Liver (tissue), 9 donors: ENCODE data around the gene SRPRB. TPM values are rescaled to one million over a fixed set of nuclear protein-coding genes. Genes with fewer than 3 reads are reported as not detected.

Experiments used
- DNase-seq: peaks from one replicate; pipeline ENCODE4 v3.0.0-alpha.2; 2017; ENCODE audit warnings: low spot score
- H3K27ac ChIP-seq, 2 donors: one replicate each; pipeline ENCODE4 v1.7.0; 2013; ENCODE audit warnings: inconsistent platforms in 2 of 2, low read length in 2 of 2, control low read depth in 1 of 2, low read depth in 1 of 2, mild to moderate bottlenecking in 1 of 2
- H3K27me3 ChIP-seq, 4 donors: one replicate each; pipeline versions ENCODE4 v1.6.1 to v1.7.0; 2013; ENCODE audit warnings: low read length in 3 of 4, inconsistent platforms in 1 of 4, mild to moderate bottlenecking in 1 of 4, moderate library complexity in 1 of 4; ENCODE audit not compliant: control insufficient read depth in 4 of 4, insufficient read depth in 4 of 4
- H3K36me3 ChIP-seq, 4 donors: one replicate each; pipeline versions ENCODE4 v1.6.1 to v1.7.0; 2013; ENCODE audit warnings: low read length in 3 of 4, mild to moderate bottlenecking in 3 of 4, low read depth in 1 of 4, moderate library complexity in 1 of 4; ENCODE audit not compliant: control insufficient read depth in 4 of 4, insufficient read depth in 3 of 4
- H3K4me1 ChIP-seq, 4 donors: one replicate each; pipeline versions ENCODE4 v1.6.1 to v1.7.0; 2013; ENCODE audit warnings: low read length in 3 of 4, mild to moderate bottlenecking in 3 of 4, moderate library complexity in 1 of 4; ENCODE audit not compliant: control insufficient read depth in 4 of 4, insufficient read depth in 4 of 4
- H3K4me3 ChIP-seq, 3 donors: one replicate each; pipeline versions ENCODE4 v1.6.1 to v1.7.0; 2013; ENCODE audit warnings: low read length in 3 of 3, control low read depth in 1 of 3, low read depth in 1 of 3, mild to moderate bottlenecking in 1 of 3
- H3K9ac ChIP-seq, 2 donors: one replicate each; pipeline ENCODE4 v1.7.0; 2013; ENCODE audit warnings: low read length in 2 of 2, mild to moderate bottlenecking in 2 of 2, moderate library complexity in 2 of 2, control low read depth in 1 of 2, low read depth in 1 of 2
- H3K9me3 ChIP-seq, 4 donors: one replicate each; pipeline versions ENCODE4 v1.6.1 to v1.7.0; 2013; ENCODE audit warnings: low read length in 3 of 4; ENCODE audit not compliant: control insufficient read depth in 4 of 4
- EGR1 ChIP-seq, 2 donors: IDR thresholded peaks; 2 replicates each; pipeline ENCODE4 v1.6.1; 2016 to 2018; ENCODE audit warnings: antibody characterized with exemption in 2 of 2, low read depth in 2 of 2
- FOXA1 ChIP-seq: IDR thresholded peaks from 2 replicates; pipeline ENCODE4 v1.6.1; 2016; ENCODE audit warnings: antibody characterized with exemption
- FOXA2 ChIP-seq: IDR thresholded peaks from 2 replicates; pipeline ENCODE4 v1.6.1; 2016; ENCODE audit warnings: antibody characterized with exemption
- GABPA ChIP-seq, 2 donors: IDR thresholded peaks in 1 of 2; conservative IDR thresholded peaks in 1 of 2; 2 replicates each; pipeline ENCODE4 v1.6.1; 2016; ENCODE audit warnings: antibody characterized with exemption in 2 of 2, mild to moderate bottlenecking in 1 of 2, moderate library complexity in 1 of 2
- HNF4A ChIP-seq, 2 donors: conservative IDR thresholded peaks; 2 replicates each; pipeline ENCODE4 v1.6.1; 2016; ENCODE audit warnings: antibody characterized with exemption in 2 of 2, mild to moderate bottlenecking in 2 of 2
- HNF4G ChIP-seq: IDR thresholded peaks from 2 replicates; pipeline ENCODE4 v1.6.1; 2016; ENCODE audit warnings: antibody characterized with exemption
- JUND ChIP-seq, 2 donors: IDR thresholded peaks; 2 replicates each; pipeline ENCODE4 v1.6.1; 2016; ENCODE audit warnings: antibody characterized with exemption in 2 of 2
- NR2F2 ChIP-seq: IDR thresholded peaks from 2 replicates; pipeline ENCODE4 v1.6.1; 2016; ENCODE audit warnings: antibody characterized with exemption
- RAD21 ChIP-seq, 2 donors: IDR thresholded peaks; 2 replicates each; pipeline ENCODE4 v1.6.1; 2016; ENCODE audit warnings: antibody characterized with exemption in 2 of 2, mild to moderate bottlenecking in 2 of 2
- RXRA ChIP-seq, 2 donors: IDR thresholded peaks; 2 replicates each; pipeline ENCODE4 v1.6.1; 2017 to 2018; ENCODE audit warnings: antibody characterized with exemption in 2 of 2, mild to moderate bottlenecking in 1 of 2
- SP1 ChIP-seq: IDR thresholded peaks from 2 replicates; pipeline ENCODE4 v1.6.1; 2018; ENCODE audit warnings: antibody characterized with exemption, mild to moderate bottlenecking
- TAF1 ChIP-seq: conservative IDR thresholded peaks from 2 replicates; pipeline ENCODE4 v1.6.1; 2016; ENCODE audit warnings: antibody characterized with exemption, mild to moderate bottlenecking
- YY1 ChIP-seq: IDR thresholded peaks from 2 replicates; pipeline ENCODE4 v1.6.1; 2016; ENCODE audit warnings: antibody characterized with exemption, mild to moderate bottlenecking
- WGBS: extraction: QIAGEN DNeasy Blood & Tissue Kit; methylation state at CpG from one replicate; pipeline ENCODE4 v1.1.7; 2013; 5-methylcytosine and 5-hydroxymethylcytosine counted together
- polyA plus RNA-seq, 2 donors: library from polyadenylated mRNA; stranded (reverse) in 1 of 2; unstranded in 1 of 2; fragments of 200-250 nt in 1 of 2; fragments of >200 nt in 1 of 2; fragmentation: Nextera tagmentation in 1 of 2; extraction: Ambion mirVana in 1 of 2; gene quantifications; one replicate each; pipeline versions ENCODE4 v1.2.1 to v1.2.3, GENCODE V29; 2013 to 2015
- total RNA-seq, 2 donors: library from RNA; depleted of rRNA; stranded (reverse); fragments of >200 nt; gene quantifications; one replicate each; pipeline ENCODE4 v1.2.3, GENCODE V29; 2014
- TF ChIP-seq, protein P1 (sequence below): IDR thresholded peaks from 2 replicates; pipeline ENCODE4 v1.6.1; 2016; ENCODE audit warnings: antibody characterized with exemption
- TF ChIP-seq, protein P2 (sequence below): IDR thresholded peaks from 2 replicates; pipeline ENCODE4 v1.6.1; 2016; ENCODE audit warnings: antibody characterized with exemption
- TF ChIP-seq, protein P3 (sequence below): IDR thresholded peaks from 2 replicates; pipeline ENCODE4 v1.6.1; 2016; ENCODE audit warnings: antibody characterized with exemption
- TF ChIP-seq, protein P4 (sequence below): fragments of 150-350 bp; IDR thresholded peaks from 2 replicates; pipeline ENCODE4 v1.5.1; 2017; ENCODE audit warnings: improper control_type of control experiment, low read depth, low read length; ENCODE audit not compliant: missing input control
- TF ChIP-seq, protein P5 (sequence below): IDR thresholded peaks from 2 replicates; pipeline ENCODE4 v1.6.1; 2016; ENCODE audit warnings: antibody characterized with exemption, mild to moderate bottlenecking
- donor health status: healthy.
- donor health status: healthy.
- donor health status: healthy.
- donor health status: healthy.
- donor health status: healthy.

The SRPRB gene
- total and polyA plus RNA-seq, 4 donors, result 34.7 to 97.6 (median 76.9) TPM

DNA sequence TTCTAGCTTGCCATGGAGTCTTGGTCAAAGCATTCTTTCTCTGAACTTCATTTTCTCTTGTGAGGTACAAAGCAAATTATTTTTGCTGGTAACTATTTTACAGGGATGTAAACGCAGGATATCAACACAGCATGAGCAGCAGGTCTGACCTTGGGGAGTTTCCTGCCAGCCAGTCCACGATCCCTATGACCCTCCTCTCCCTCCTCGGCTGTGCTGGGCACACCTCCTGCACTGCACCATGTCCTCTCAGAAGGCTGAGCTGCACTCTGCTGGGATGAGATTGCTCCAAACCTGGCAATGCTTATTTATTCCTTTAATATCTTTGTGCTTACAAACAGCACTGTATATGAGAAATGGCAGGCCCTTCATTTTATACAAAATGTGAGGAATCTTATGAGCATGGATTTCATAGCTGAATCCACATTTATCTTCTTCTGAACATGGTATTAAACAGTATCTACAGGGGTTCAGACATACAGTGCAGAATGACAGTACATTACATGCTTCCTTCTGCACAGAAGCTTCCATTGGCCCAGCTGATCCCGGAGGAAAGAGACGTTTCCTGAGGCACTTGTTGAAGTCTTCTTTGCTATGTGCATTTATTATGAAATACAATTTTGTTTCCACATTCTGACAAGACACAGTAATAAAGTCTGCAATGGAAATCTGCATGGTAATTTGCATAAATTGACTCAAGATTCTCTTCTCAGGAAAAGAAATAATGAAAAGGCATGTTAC lies 48.8 kb downstream of the SRPRB start:
- no peak for TF ChIP-seq FOXA1
- TF ChIP-seq NR2F2, result no peak
- TF ChIP-seq, protein P1, sequence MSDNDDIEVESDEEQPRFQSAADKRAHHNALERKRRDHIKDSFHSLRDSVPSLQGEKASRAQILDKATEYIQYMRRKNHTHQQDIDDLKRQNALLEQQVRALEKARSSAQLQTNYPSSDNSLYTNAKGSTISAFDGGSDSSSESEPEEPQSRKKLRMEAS, result no peak
- no peak for TF ChIP-seq RAD21 (IDR thresholded peaks at IDR 0.05)
- TF ChIP-seq, protein P2, sequence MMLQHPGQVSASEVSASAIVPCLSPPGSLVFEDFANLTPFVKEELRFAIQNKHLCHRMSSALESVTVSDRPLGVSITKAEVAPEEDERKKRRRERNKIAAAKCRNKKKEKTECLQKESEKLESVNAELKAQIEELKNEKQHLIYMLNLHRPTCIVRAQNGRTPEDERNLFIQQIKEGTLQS, result no peak
- TF ChIP-seq GABPA (IDR thresholded peaks at IDR 0.05 in 1 of 2, conservative IDR thresholded peaks at IDR 0.05 in 1 of 2), result no peak
- TF ChIP-seq, protein P3, sequence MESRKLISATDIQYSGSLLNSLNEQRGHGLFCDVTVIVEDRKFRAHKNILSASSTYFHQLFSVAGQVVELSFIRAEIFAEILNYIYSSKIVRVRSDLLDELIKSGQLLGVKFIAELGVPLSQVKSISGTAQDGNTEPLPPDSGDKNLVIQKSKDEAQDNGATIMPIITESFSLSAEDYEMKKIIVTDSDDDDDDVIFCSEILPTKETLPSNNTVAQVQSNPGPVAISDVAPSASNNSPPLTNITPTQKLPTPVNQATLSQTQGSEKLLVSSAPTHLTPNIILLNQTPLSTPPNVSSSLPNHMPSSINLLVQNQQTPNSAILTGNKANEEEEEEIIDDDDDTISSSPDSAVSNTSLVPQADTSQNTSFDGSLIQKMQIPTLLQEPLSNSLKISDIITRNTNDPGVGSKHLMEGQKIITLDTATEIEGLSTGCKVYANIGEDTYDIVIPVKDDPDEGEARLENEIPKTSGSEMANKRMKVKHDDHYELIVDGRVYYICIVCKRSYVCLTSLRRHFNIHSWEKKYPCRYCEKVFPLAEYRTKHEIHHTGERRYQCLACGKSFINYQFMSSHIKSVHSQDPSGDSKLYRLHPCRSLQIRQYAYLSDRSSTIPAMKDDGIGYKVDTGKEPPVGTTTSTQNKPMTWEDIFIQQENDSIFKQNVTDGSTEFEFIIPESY, result no peak
- TF ChIP-seq HNF4G, result no peak
- TF ChIP-seq YY1, result no peak
- no peak for TF ChIP-seq FOXA2
- no peak for TF ChIP-seq JUND (IDR thresholded peaks at IDR 0.05)
- TF ChIP-seq HNF4A (conservative IDR thresholded peaks at IDR 0.05), result no peak
- TF ChIP-seq, protein P4, sequence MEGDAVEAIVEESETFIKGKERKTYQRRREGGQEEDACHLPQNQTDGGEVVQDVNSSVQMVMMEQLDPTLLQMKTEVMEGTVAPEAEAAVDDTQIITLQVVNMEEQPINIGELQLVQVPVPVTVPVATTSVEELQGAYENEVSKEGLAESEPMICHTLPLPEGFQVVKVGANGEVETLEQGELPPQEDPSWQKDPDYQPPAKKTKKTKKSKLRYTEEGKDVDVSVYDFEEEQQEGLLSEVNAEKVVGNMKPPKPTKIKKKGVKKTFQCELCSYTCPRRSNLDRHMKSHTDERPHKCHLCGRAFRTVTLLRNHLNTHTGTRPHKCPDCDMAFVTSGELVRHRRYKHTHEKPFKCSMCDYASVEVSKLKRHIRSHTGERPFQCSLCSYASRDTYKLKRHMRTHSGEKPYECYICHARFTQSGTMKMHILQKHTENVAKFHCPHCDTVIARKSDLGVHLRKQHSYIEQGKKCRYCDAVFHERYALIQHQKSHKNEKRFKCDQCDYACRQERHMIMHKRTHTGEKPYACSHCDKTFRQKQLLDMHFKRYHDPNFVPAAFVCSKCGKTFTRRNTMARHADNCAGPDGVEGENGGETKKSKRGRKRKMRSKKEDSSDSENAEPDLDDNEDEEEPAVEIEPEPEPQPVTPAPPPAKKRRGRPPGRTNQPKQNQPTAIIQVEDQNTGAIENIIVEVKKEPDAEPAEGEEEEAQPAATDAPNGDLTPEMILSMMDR, result no peak
- no peak for TF ChIP-seq TAF1
- no peak for TF ChIP-seq RXRA (IDR thresholded peaks at IDR 0.05)
- TF ChIP-seq SP1, result no peak
- Histone ChIP-seq H3K4me3 (no peak overlapping the region), H3K4me1 (no peaks in the 10 kb centered on the region), H3K9ac (no peak overlapping the region), H3K27me3 (no peaks in the 10 kb centered on the region), H3K9me3 (no peaks in the 10 kb centered on the region), H3K36me3 (no peaks in the 10 kb centered on the region), H3K27ac (no peak overlapping the region)
- 73% methylated on average over 5 of the region's 5 CpGs for WGBS
- no peak for DNase-seq

DNA sequence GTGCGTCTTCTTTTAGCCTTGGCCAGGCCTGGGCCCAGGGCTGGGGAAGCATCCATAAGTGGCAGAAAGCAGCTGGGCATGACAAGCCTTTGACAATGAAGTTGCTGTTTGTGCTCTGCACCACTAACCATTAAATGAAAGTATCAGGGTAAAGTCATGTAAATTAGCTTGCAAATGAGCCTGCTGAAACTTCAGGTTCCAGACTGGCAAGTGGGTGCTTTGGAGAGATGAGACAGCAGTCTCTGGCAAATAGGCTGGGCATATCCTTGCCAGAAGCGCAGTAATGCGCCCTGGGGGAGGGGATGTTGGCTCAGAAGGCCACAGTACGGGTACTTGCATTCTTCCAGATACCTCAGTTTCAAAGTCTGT lies 49.4 kb downstream of the SRPRB start:
- Histone ChIP-seq H3K36me3 (no peaks in the 10 kb centered on the region), H3K4me1 (no peaks in the 10 kb centered on the region), H3K4me3 (no peak overlapping the region), H3K27ac (no peak overlapping the region), H3K27me3 (no peaks in the 10 kb centered on the region), H3K9ac (no peak overlapping the region), H3K9me3 (no peaks in the 10 kb centered on the region)
- no peak for DNase-seq
- WGBS, result 95% methylated on average over 4 of the region's 4 CpGs
- no peak for TF ChIP-seq YY1
- TF ChIP-seq GABPA (IDR thresholded peaks at IDR 0.05 in 1 of 2, conservative IDR thresholded peaks at IDR 0.05 in 1 of 2), result no peak
- TF ChIP-seq, protein P1, result no peak
- TF ChIP-seq FOXA1, result no peak
- no peak for TF ChIP-seq NR2F2
- TF ChIP-seq RXRA (IDR thresholded peaks at IDR 0.05), result no peak
- TF ChIP-seq FOXA2, result no peak
- TF ChIP-seq, protein P5, sequence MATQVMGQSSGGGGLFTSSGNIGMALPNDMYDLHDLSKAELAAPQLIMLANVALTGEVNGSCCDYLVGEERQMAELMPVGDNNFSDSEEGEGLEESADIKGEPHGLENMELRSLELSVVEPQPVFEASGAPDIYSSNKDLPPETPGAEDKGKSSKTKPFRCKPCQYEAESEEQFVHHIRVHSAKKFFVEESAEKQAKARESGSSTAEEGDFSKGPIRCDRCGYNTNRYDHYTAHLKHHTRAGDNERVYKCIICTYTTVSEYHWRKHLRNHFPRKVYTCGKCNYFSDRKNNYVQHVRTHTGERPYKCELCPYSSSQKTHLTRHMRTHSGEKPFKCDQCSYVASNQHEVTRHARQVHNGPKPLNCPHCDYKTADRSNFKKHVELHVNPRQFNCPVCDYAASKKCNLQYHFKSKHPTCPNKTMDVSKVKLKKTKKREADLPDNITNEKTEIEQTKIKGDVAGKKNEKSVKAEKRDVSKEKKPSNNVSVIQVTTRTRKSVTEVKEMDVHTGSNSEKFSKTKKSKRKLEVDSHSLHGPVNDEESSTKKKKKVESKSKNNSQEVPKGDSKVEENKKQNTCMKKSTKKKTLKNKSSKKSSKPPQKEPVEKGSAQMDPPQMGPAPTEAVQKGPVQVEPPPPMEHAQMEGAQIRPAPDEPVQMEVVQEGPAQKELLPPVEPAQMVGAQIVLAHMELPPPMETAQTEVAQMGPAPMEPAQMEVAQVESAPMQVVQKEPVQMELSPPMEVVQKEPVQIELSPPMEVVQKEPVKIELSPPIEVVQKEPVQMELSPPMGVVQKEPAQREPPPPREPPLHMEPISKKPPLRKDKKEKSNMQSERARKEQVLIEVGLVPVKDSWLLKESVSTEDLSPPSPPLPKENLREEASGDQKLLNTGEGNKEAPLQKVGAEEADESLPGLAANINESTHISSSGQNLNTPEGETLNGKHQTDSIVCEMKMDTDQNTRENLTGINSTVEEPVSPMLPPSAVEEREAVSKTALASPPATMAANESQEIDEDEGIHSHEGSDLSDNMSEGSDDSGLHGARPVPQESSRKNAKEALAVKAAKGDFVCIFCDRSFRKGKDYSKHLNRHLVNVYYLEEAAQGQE, result no peak
- TF ChIP-seq EGR1 (IDR thresholded peaks at IDR 0.05; ENCODE audit: low read depth in 2 of 2), result no peak
- no peak for TF ChIP-seq SP1
- TF ChIP-seq HNF4A (conservative IDR thresholded peaks at IDR 0.05), result no peak
- TF ChIP-seq JUND (IDR thresholded peaks at IDR 0.05), result no peak
- TF ChIP-seq, protein P4, result no peak
- TF ChIP-seq, protein P2, result no peak
- no peak for TF ChIP-seq HNF4G
